Measurements from ENCODE around the gene FSIP1.

DNA sequence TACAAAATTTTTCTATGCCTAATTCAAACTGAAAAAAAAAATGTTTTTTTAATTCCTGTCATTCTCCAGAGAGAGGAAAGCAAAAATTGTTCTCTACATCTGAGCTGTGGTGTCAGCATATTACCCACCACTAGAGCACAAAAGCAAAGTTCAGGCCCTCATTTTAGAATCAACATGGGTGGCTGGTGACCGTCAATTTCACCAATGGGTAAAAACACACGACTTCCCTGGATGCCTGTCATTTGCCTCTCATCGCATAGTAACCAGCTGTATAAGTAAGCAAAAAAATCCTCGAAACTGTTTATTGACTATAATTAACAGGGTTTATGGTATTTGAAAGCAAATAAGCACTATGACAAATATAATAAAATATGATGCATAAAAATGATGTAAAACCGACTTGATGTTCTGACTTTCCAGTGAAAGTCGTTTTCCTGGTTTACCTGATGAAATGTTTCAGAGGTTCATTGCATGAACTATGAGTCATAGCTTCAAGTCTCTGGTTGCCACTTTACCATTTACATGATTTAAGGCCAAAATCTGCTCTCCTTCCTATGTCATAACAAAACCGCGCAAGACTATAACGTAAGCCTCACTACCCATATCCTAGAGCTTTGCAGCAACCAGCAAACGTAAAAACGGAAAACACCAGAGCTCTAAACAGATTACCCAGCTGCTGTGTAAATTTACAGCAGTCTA lies 141.3 kb downstream of the FSIP1 start:
- TF ChIP-seq, protein P1, sequence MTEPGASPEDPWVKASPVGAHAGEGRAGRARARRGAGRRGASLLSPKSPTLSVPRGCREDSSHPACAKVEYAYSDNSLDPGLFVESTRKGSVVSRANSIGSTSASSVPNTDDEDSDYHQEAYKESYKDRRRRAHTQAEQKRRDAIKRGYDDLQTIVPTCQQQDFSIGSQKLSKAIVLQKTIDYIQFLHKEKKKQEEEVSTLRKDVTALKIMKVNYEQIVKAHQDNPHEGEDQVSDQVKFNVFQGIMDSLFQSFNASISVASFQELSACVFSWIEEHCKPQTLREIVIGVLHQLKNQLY (CRISPR knock-in tag; IDR thresholded peaks at IDR 0.05), result no peak
- TF ChIP-seq, protein P2, sequence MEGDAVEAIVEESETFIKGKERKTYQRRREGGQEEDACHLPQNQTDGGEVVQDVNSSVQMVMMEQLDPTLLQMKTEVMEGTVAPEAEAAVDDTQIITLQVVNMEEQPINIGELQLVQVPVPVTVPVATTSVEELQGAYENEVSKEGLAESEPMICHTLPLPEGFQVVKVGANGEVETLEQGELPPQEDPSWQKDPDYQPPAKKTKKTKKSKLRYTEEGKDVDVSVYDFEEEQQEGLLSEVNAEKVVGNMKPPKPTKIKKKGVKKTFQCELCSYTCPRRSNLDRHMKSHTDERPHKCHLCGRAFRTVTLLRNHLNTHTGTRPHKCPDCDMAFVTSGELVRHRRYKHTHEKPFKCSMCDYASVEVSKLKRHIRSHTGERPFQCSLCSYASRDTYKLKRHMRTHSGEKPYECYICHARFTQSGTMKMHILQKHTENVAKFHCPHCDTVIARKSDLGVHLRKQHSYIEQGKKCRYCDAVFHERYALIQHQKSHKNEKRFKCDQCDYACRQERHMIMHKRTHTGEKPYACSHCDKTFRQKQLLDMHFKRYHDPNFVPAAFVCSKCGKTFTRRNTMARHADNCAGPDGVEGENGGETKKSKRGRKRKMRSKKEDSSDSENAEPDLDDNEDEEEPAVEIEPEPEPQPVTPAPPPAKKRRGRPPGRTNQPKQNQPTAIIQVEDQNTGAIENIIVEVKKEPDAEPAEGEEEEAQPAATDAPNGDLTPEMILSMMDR (IDR thresholded peaks at IDR 0.05), result no peak
- TF ChIP-seq TEAD4 (CRISPR knock-in tag; IDR thresholded peaks at IDR 0.05) (no peak), TCF7 (CRISPR knock-in tag; IDR thresholded peaks at IDR 0.05; ENCODE audit: low read depth) (no peak)
- TF ChIP-seq, protein P3, sequence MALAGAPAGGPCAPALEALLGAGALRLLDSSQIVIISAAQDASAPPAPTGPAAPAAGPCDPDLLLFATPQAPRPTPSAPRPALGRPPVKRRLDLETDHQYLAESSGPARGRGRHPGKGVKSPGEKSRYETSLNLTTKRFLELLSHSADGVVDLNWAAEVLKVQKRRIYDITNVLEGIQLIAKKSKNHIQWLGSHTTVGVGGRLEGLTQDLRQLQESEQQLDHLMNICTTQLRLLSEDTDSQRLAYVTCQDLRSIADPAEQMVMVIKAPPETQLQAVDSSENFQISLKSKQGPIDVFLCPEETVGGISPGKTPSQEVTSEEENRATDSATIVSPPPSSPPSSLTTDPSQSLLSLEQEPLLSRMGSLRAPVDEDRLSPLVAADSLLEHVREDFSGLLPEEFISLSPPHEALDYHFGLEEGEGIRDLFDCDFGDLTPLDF (CRISPR knock-in tag; IDR thresholded peaks at IDR 0.05), result no peak
- TF ChIP-seq, protein P4, sequence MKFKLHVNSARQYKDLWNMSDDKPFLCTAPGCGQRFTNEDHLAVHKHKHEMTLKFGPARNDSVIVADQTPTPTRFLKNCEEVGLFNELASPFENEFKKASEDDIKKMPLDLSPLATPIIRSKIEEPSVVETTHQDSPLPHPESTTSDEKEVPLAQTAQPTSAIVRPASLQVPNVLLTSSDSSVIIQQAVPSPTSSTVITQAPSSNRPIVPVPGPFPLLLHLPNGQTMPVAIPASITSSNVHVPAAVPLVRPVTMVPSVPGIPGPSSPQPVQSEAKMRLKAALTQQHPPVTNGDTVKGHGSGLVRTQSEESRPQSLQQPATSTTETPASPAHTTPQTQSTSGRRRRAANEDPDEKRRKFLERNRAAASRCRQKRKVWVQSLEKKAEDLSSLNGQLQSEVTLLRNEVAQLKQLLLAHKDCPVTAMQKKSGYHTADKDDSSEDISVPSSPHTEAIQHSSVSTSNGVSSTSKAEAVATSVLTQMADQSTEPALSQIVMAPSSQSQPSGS (CRISPR knock-in tag; IDR thresholded peaks at IDR 0.05; ENCODE audit: borderline replicate concordance, low read depth), result no peak
